Colonic mucosa (tissue), 4 donors: ENCODE results near the gene PKN3. TPM values are rescaled to one million over a fixed set of nuclear protein-coding genes. Genes with fewer than 3 reads are reported as not detected.

Experiments
- DNase-seq: peaks from one replicate; pipeline ENCODE4 v3.0.0-alpha.2; 2020
- H3K27ac ChIP-seq: fragments of 200-600 bp; one replicate; pipeline ENCODE4 v1.8.0; 2021
- H3K27me3 ChIP-seq: fragments of 200-600 bp; one replicate; pipeline ENCODE4 v1.8.0; 2021
- H3K36me3 ChIP-seq: fragments of 200-600 bp; one replicate; pipeline ENCODE4 v1.8.0; 2021
- H3K4me1 ChIP-seq: fragments of 200-600 bp; one replicate; pipeline ENCODE4 v1.8.0; 2021; ENCODE audit warnings: mild to moderate bottlenecking
- H3K4me3 ChIP-seq: fragments of 200-600 bp; one replicate; pipeline ENCODE4 v1.8.0; 2021
- H3K9ac ChIP-seq, 2 donors: one replicate each; pipeline ENCODE4 v1.7.0; 2013; ENCODE audit warnings: control low read depth in 2 of 2, low read depth in 2 of 2, low read length in 2 of 2
- H3K9me3 ChIP-seq: fragments of 200-600 bp; one replicate; pipeline ENCODE4 v1.8.0; 2021
- CTCF ChIP-seq: fragments of 200-600 bp; IDR thresholded peaks from one replicate; pipeline ENCODE4 v1.8.0; 2022; ENCODE audit warnings: antibody characterized with exemption, mild to moderate bottlenecking
- intact Hi-C: fragments of 100-400 bp; cut with DNase I; formaldehyde crosslinking; loops from one replicate; pipeline ENCODE4 v1.14.1; 2022
- total RNA-seq, 2 donors: library from RNA; stranded (reverse); fragmentation: NEBNext Ultra II Directional in 1 of 2; extraction: Animal tissue kit (Norgen Biotek cat#: 25700) in 1 of 2; gene quantifications; one replicate each; pipeline ENCODE4 v1.2.1, GENCODE V29; 2021
- donor health status: healthy.
- donor health status: DM: no; HTN: no; CAD: no.
- donor health status: DM: no; HTN: no; CAD: no.

PKN3 gene
- total RNA-seq, 2 donors from 2014 or later, result 2.8 to 7.5 TPM

DNA sequence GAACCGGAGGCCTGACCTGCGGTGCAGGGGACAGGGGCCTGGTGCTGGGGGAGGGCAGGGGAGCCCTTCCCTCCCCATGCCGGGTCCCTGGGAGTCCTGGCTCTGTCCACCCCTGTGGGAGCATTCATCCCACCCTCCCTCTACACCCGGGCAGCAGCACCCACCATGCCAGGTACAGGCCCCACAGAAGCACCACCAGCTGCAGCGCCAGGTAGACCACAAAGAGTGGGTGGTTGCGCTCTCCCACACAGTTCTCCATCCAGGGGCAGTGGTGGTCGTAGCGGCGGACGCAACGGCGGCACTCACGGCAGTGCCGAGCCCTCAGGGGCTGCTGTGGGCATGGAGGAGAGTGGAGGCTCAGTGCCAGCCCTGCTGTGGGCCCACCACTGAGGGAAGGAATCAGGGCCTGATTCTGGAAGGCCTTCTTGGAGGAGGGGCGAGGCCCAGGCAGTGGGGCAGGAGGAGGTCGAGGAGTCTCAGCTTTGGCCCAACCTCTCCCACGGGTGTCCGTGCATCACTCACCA is 19.2 kb downstream of the PKN3 start:
- DNase-seq, result no peak
- Histone ChIP-seq H3K9ac (no peak overlapping the region), H3K36me3 (no peaks in the 10 kb centered on the region), H3K27ac (no peak overlapping the region), H3K4me3 (no peak overlapping the region), H3K9me3 (no peaks in the 10 kb centered on the region), H3K27me3 (no peaks in the 10 kb centered on the region), H3K4me1 (no peaks in the 10 kb centered on the region)
- intact Hi-C loops, result no loop called here
- TF ChIP-seq CTCF, result no peak

- H3K36me3 ChIP-seq, result no peaks in the 10 kb centered on the region
- TF ChIP-seq CTCF, result no peak
- peak overlapping the region in 1 of 2 donors; percentile 97 for H3K9ac ChIP-seq
- no peak overlapping the region for H3K4me3 ChIP-seq
- H3K27me3 ChIP-seq, result no peaks in the 10 kb centered on the region
- H3K4me1 ChIP-seq, result no peaks in the 10 kb centered on the region
- no peak for DNase-seq
- no peak overlapping the region for H3K27ac ChIP-seq
- intact Hi-C loops, result no loop called here
- no peaks in the 10 kb centered on the region for H3K9me3 ChIP-seq
Measured at GRCh38 chr9:128722380-128723351, 20.4 kb downstream of the PKN3 start.

GRCh38 chr9:128723352-128723865 is 21.1 kb downstream of the PKN3 start:
- no peak for TF ChIP-seq CTCF
- H3K4me3 ChIP-seq, result peak overlapping the region; percentile 96
- DNase-seq, result peak; percentile 37
- H3K27ac ChIP-seq, result peak overlapping the region; percentile 89
- no peaks in the 10 kb centered on the region for H3K27me3 ChIP-seq
- H3K4me1 ChIP-seq, result no peaks in the 10 kb centered on the region
- H3K9me3 ChIP-seq, result no peaks in the 10 kb centered on the region
- intact Hi-C loops, result no loop called here
- peak overlapping the region; percentile 81 to 97 for H3K9ac ChIP-seq
- no peaks in the 10 kb centered on the region for H3K36me3 ChIP-seq

DNA sequence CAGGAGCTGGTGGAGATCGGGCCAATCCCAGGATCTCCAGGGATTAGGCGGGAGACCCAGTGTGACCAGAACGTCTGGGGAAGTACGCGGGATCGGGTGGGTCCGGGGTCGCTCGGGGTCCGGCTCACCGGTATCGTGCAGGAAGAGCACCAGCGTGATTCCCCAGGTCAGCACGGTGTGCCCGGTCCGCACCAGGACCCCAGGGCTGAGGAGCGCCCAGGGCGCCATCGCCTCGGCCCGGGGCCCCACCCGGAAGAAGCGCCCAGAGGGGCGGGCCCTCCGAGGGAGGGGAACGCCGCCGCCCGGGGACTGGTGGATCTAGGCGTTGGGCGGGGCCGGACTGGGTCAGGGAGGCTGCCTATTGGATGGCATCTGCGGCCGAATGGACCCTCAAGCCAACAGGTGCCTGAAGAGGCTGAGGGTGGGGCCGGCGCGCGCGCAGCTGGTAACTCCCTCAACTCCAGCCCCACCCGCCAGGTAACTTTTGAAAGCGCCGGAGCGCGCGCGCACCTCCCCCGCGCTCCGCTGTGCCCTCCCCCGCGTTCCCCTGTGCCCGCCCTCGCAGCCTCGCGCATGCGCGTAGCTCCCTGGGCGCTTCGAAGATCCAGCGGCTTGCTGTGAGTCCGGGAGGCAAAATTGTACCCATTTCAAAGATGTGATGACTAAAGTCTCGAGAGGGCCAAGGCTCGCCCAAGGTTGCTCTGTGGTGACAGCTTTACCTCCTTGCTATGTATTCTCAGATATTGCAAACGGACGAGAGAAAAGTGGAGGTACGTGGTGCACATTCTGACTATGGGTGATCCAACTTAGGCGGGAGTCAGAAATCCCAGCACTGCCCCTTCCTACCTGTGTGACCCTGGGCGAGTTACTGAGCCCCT is 21.8 kb downstream of the PKN3 start, which contains the start of gene ZDHHC12:
TSS of gene ZDHHC12 (minus strand) at position 262 of the 878 bp plus-strand sequence. CDS start at position 228, 34 bp downstream.
- Histone ChIP-seq H3K9ac (peak within 1 kb of the TSS; percentile 81 to 97), H3K36me3 (no peaks in the 10 kb centered on the region), H3K9me3 (no peaks in the 10 kb centered on the region), H3K27me3 (no peaks in the 10 kb centered on the region), H3K4me1 (no peaks in the 10 kb centered on the region), H3K27ac (peak within 1 kb of the TSS; percentile 89), H3K4me3 (peak within 1 kb of the TSS; percentile 96)
- DNase-seq, result peak; percentile 99
- intact Hi-C loops, result no loop called here
- no peak for TF ChIP-seq CTCF

GRCh38 chr9:128724744-128725211 is 22.5 kb downstream of the PKN3 start:
- Histone ChIP-seq H3K27ac (peak overlapping the region; percentile 89), H3K27me3 (no peaks in the 10 kb centered on the region), H3K4me3 (peak overlapping the region; percentile 96), H3K9me3 (no peaks in the 10 kb centered on the region), H3K36me3 (no peaks in the 10 kb centered on the region), H3K4me1 (no peaks in the 10 kb centered on the region), H3K9ac (peak overlapping the region in 1 of 2 donors; percentile 65)
- peak; percentile 89 for DNase-seq
- intact Hi-C loops, result no loop called here
- TF ChIP-seq CTCF, result no peak
